GM19372 (cell line): ENCODE data around the gene SLC9A4.

Experiments used
- ATAC-seq: cut with Tn5 transposase; IDR thresholded peaks from one replicate; pipeline ENCODE4 v1.9.1; 2021; ENCODE audit warnings: mild to moderate bottlenecking, low read depth, moderate library complexity; ENCODE audit not compliant: unreplicated experiment

Gene SLC9A4, protein sequence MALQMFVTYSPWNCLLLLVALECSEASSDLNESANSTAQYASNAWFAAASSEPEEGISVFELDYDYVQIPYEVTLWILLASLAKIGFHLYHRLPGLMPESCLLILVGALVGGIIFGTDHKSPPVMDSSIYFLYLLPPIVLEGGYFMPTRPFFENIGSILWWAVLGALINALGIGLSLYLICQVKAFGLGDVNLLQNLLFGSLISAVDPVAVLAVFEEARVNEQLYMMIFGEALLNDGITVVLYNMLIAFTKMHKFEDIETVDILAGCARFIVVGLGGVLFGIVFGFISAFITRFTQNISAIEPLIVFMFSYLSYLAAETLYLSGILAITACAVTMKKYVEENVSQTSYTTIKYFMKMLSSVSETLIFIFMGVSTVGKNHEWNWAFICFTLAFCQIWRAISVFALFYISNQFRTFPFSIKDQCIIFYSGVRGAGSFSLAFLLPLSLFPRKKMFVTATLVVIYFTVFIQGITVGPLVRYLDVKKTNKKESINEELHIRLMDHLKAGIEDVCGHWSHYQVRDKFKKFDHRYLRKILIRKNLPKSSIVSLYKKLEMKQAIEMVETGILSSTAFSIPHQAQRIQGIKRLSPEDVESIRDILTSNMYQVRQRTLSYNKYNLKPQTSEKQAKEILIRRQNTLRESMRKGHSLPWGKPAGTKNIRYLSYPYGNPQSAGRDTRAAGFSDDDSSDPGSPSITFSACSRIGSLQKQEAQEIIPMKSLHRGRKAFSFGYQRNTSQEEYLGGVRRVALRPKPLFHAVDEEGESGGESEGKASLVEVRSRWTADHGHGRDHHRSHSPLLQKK

DNA sequence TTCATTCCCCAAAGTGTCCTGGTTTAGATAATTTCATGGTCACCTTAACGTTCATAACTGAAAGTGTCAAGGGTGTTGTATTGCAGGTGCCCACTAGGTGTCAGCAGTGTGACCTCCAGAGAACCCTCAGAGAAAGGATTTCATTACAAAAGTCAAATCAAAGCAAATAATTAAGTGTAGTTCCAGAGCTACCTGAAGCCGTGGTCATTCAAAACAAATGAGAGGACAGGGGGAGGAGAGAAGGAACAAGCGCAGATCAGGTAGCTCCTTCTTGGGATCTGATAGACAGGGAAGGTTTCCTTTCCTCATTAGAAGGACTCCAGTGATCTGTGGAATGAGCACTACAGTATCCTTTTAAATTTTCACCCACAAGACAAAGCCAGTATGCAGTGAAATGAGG lies at the start of gene SLC9A4:
Gene SLC9A4, plus strand, starts transcription at position 207 of the 400 bp plus-strand sequence. CDS start 534 bp downstream, outside the sequence.
- peak; percentile 68 for ATAC-seq

DNA sequence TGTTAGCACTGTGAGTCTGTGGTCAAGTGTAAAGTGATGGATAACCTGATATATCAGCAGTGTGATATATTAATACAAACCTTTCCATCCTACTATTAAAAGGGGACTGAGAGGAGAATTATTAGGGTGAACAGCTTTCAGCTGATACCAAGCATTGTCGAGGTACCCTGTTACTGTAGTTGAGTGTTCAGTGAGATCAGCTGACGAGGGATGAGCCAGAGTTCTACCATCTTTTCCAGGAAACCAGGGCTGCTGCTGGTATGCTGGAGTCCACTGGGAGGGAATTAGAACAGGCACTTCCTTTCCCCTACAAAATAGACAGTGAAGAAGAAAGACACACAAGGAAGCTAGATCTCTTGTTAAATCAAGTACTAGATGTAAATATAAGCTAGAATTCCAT lies 49.7 kb upstream of the SLC9A4 start:
- no peak for ATAC-seq

DNA sequence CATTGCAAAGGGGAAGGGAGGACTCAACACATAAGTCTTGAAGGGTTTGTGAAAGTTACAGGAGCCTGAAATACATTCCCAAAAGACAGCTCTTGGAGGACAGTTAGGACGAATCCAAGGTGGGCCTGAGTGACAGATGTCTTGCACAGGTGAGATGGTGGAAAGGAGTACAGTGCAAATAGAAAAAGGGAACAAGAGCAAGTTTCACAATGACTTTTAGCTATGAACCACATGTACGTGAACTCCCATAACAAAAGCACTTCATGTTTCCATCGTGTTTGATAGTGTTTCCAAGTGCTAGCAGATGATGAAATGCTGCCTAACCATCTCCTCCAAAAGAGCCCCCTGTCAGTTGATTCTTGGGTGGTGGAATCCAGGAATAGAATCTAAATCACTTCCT lies 48.3 kb upstream of the SLC9A4 start:
- peak; percentile 87 for ATAC-seq

DNA sequence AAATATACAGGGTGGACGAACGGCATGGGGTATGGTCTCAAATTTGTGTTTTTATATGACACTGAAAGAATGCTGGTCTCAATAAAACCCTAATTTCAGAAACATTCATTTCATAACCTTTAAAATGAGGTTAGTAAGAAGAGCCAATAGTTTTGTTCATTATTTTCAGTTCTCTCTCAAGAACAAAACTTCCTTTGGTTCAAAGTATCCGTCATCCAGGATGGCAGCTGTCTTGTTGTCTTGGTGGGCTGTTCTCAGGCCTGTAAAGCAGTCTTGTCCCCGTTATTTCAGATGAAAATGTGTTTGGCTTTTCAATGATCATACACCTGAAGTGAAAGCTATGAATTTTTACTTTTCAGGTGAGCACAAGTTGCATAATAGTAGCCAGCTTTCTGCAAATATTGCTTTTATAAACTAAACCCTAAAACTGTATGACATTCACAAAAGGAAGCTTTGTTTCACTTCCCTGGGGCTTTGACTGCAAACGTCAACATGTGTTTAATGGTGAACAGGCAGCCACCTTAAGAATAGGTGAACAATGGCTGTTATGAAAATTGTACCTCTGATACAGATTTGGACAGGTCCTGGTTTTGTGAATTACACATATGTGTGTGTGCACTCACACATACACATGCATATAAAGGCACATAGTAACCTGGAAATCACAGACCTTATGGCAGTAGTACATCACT lies 47.4 kb upstream of the SLC9A4 start:
- no peak for ATAC-seq

DNA sequence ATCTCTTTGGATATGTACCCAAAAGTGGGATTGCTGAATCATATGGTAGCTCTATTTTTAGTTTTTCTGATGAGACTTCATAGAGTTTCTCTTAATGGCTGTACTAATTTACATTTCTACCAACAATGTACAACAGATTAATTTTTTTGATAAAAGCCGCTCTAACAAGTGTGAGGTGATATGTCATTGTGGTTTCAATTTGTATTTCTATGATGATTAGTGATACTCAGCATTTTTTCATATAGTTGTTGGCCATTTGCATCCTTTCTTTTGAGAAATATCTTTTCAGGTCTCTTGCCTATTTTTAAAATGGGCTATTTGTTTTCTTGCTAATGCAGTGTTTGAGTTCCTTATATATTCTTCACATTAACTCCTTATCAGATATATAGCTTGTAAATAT lies 45.8 kb upstream of the SLC9A4 start:
- no peak for ATAC-seq

DNA sequence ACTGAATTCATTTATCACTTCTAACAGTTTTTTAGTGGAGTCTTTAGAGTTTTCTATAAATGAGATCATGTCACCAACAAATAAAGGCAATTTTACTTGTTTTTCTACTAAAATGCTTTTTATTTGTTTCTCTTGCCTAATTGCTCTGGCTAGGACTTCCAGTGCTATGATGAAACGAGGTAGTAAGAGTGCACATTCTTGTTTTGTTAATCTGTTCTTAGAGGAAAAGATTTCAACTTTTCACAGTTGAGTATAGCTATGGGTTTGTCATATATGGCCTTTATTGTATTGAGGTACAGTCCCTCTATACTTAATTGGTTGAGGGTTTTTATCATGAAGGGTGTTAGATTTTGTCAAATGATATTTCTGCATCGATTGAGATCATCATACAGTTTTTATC lies 44.5 kb upstream of the SLC9A4 start:
- no peak for ATAC-seq

DNA sequence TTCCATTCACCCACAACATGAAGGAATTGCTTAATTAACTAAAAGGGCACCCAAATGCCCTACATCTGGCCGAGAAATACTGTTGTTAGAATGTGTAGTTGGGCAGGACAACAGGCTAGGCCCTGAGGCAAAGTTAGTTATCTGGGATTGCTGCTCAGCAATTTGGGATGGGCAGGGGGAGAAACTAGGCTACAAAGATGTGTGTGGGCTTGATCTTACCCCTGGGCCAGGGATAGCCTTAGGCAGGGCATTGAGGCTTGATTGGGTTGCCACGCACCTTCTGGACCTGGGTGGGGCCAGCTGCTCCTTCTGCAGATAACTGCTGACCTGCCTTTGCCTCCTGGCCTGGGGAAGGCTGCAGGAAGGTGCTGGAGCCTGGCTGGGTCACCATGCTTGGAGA lies 40.6 kb upstream of the SLC9A4 start:
- ATAC-seq, result no peak

DNA sequence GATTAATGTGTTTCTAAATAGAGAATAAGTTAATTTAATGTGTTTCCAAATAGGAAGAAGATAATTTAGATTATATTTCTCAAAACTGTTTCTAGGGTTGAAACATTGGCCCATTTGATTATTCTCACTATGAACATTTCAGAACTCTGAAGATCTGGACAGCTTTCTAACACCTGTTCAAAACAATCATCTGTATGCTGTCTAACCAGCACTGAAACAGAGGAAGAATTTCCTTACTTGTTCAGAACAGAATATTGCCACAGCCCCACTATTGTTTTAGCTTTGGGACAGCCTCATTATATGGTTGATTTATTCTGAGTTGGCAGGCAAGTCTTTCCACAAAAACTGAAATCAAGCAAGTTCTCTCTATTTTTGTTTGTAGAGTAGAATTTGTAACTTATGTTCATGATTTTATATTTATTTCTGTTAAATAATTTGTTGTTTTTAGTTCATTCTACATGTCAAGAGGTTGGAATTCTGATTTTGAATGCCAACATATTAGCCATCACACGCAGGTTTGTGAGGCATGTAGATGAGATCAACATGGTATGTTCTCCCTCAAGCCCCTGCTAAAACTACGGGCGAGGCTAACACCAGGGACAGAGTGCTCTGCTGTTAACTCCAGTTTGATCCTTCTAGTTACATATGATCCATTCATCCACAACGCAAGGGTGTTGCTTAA lies 38.9 kb upstream of the SLC9A4 start:
- ATAC-seq, result no peak

DNA sequence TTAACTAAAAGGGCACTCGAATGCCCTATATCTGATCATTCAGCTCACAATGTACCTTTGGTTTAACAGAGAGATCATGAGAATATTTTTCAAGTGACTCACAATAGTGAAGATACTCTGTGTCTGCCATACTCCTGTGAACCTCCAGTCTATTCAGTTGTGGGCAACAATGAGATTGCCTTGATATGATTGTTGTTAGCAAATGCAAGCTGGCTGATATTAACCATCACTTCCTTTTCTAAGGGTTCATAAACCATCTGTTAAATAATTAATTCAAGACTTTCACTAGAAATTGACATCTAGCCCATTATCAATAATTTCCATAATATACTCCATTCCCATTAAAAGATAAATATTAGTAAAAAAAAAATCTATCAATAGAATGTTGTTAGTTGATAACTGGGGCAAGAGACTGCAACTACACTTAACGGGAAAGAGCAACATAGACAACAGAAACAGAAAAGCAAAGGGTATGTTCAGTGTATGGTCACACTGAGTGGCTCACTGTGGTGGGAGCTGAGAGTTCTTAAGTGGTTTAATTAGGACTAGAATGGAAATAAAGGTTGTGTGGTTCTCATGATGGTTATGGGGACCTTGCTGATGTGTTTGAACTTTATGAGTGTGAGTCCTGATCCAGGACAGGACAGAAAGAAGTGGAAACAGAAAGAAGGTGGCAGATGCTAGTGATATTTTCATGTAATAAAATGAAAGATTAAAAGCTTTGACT lies 38.2 kb upstream of the SLC9A4 start:
- ATAC-seq, result peak; percentile 66

DNA sequence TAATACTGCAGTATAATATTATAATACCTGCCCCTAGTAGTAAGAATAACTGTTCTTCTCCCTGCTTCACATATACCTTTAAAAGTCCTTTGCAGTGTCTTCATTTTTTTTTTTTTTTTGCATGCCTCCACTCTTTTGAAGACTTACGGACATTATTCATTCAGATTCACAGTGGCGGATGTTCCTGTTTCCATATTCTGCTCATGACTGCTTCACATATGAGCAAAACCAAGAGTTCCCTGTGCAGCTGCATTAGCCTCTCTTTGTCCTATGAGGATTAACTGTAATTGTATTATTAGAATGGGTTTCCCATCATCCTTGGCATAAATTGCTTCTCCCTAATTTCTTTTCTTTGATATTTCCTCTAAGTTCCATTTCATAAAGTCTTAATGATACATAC lies 37.3 kb upstream of the SLC9A4 start:
- no peak for ATAC-seq

DNA sequence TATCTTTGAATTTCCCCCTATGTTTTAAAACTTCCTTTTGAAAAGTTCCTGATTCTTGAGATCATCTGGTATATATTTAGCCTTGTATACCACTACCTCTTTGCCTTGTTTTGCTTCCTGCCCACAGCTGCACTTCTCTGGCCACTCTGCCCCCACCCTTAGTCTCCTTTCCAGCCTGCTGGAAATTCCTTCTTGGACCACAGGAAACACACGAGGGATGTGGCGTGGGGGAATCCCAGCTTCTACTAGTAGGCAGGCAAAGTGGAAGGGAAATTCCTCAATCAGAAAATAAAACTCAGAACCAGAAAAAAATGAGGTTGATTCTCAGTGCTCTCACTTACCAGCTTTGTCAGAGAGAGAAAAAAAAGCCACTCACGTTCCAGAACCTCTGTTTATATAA lies 36.7 kb upstream of the SLC9A4 start:
- ATAC-seq, result no peak

DNA sequence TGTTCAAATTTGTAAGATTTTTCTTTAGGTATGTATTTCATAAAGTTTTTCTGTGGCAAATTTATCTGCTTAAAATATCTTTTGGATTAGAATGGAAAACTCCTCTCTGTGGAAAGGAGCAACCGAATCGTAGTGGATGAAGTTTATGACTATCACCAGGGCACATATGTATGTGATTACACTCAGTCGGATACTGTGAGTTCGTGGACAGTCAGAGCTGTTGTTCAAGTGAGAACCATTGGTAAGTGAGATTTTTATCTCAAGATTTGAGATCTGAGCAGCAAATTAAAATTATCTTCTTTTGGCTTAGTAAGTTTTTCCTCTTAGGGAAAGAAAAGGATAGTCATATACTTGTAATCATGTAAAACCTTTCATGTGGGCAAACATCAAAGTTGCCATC lies 35.9 kb upstream of the SLC9A4 start:
- ATAC-seq, result no peak

DNA sequence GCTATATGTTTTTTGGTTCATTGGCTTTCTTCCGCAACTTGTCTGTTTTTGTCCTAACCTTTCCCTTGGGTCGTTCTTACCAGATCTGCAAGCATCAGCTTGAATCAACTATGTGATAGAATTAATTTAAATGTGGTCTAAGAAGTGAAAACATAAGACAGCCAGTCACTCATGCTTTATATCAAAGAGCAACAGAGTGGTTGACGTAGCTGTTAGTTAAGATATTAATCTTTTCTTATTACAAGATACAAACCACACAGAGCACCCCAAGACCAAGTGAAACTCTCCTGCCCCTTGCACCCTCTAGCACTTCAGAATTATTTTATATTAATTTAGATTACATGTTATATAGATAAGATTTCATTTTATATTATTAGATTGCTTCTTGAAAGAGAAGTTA lies 34.9 kb upstream of the SLC9A4 start:
- no peak for ATAC-seq

DNA sequence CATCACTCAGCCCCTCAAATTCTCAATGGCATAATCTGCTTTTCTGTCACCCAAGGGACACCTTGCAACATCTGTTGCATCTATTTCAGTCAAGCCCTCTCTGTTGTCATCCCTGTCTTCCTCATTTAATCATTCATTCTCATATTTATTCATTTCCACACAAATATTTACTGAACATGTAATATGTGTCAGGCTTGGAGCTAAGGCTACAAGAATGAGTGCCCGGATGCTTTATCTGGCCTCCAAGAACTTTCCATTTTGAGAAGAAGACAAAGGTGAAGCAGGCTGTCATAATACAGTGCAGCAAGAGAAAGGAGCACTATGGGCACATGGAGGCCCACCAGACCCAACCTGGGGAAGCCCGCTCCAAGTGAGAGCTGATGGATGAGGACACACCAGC lies 34.4 kb upstream of the SLC9A4 start:
- no peak for ATAC-seq

DNA sequence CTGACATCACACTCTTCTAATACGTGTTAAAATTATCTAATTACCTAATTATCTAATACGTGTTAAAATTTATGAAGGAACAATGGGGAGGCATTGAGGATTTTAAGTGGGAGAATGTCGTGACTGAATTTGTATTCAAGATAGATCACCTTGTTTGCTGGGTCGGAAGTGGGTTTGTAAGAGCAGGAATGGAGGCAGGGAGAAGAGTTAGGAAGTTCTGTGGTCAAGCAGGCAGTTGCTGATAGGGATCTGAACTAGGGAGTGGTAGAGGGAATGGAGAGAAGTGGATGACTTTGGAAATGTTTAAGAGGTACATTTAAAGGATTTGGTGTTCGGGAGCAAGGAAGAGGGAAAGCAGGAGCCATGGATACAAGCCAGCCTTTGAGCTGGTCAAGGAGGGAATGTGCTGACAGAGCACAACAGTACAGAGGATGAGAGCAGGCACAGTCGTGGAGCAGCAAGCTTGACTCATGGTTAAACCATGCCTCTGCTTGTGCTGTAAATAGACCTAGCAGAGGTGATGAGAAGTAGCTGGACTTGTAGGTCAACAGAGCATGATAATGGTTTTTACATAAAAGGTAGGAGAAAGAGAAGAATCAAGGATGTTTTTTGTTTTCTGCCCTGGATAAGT lies 33.8 kb upstream of the SLC9A4 start:
- no peak for ATAC-seq

DNA sequence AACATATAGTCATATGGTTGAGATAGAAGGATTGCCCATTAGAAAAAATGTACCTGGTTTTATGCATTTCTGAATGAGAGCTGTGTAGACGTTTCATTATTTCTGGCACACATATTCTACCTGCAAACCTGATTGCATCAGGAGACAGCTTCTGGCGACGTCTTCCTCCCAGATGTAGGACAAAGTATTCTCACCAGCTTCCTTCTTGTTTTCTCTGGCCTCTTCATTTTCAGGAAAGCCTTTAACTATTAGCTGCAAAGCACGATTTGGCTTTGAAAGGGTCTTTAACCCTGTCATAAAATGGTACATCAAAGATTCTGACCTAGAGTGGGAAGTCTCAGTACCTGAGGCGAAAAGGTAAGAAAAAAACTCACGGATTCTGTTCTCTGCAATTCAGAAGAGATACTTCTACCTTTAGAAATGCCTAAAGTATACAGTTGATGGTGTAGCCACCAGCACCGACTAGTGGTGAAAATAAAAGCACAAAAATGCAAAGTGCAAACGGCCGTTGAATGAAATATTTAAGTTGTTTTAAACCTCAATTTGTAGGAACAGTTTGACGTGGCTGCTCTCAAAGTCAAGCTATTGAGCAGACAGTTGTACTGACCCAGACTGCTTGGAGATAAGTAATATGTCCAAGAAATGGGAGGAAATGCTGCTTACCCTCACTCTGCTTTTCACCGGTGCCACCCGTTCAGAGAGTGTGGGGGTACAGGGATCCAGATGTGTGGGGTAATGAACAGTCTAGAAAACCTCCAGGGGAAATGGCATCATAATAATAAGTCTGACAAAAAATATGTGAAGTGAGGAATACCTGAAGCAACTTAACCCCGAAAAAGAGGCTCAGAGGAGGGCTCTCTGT lies 29.8 kb upstream of the SLC9A4 start:
- ATAC-seq, result no peak

DNA sequence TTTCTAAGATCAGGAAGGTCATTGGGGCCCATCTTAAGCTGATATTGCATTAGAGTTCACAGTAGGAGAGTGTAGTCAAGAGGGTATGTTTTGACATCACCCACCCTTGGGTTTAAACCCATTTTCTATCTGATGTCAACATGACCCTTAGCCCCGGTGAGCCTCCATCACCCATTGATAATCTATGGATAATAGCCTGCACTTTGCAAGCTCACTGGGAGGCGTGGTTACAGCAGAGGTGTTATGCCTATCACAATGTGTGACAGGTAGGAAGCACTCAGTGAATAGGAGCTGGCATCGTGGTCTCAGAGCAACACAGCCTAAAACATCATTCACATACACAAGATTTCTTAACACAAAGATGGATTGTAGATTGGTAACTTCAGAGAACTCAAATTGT lies 28.8 kb upstream of the SLC9A4 start:
- ATAC-seq, result no peak

DNA sequence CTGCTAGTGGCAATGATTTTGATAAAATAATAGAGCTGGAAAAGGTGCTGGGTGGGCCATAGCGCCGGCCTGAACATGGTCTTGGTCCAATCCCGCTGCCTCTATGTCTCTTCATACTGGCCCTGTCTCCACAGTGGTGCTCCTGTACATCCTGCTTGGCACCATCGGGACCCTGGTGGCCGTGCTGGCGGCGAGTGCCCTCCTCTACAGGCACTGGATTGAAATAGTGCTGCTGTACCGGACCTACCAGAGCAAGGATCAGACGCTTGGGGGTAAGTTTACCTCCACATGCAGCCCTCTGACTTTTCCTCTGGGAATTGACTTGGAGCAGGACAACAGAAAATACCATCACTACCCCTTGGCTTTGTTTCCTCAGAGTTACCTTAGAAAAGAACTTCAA lies 26.1 kb upstream of the SLC9A4 start:
- ATAC-seq, result no peak
